Tibial nerve (tissue), 4 donors: ENCODE measurements around the gene CTDSP2. TPM values are rescaled to one million over a fixed set of nuclear protein-coding genes. Genes with fewer than 3 reads are reported as not detected.

ENCODE experiments used
- DNase-seq, 2 donors: peaks; one replicate each; pipeline ENCODE4 v3.0.0-alpha.2; 2019; ENCODE audit warnings: low spot score in 2 of 2
- H3K27ac ChIP-seq, 4 donors: fragments of 200-600 bp; sonication (generic) in 3 of 4; one replicate each; pipeline ENCODE4 v1.5.1; 2017 to 2019; ENCODE audit warnings: mild to moderate bottlenecking in 1 of 4
- H3K27me3 ChIP-seq, 2 donors: fragments of 200-600 bp; sonication (generic) in 1 of 2; one replicate each; pipeline versions ENCODE4 v1.5.1 to v1.6.0; 2017 to 2019
- H3K36me3 ChIP-seq, 3 donors: fragments of 200-600 bp; sonication (generic); one replicate each; pipeline ENCODE4 v1.5.1; 2018 to 2019
- H3K4me1 ChIP-seq, 4 donors: fragments of 200-600 bp; sonication (generic) in 3 of 4; one replicate each; pipeline ENCODE4 v1.5.1; 2017 to 2019
- H3K4me3 ChIP-seq, 4 donors: fragments of 200-600 bp; sonication (generic) in 3 of 4; one replicate each; pipeline ENCODE4 v1.5.1; 2017 to 2019; ENCODE audit warnings: mild to moderate bottlenecking in 1 of 4, moderate library complexity in 1 of 4
- H3K9me3 ChIP-seq, 4 donors: fragments of 200-600 bp; sonication (generic) in 3 of 4; one replicate each; pipeline ENCODE4 v1.5.1; 2017 to 2019
- EP300 ChIP-seq, 2 donors: sonication (generic); formaldehyde crosslinking; IDR thresholded peaks; one replicate each; pipeline ENCODE4 v1.6.1; 2017; ENCODE audit warnings: antibody characterized with exemption in 2 of 2, mild to moderate bottlenecking in 1 of 2
- POLR2A ChIP-seq, 2 donors: fragments of 450-650 bp; IDR thresholded peaks; one replicate each; pipeline ENCODE4 v1.6.1; 2017; ENCODE audit warnings: antibody characterized with exemption in 2 of 2, mild to moderate bottlenecking in 2 of 2, moderate library complexity in 2 of 2
- WGBS, 2 donors: methylation state at CpG; one replicate each; pipeline ENCODE4 v1.1.5; 2018; 5-methylcytosine and 5-hydroxymethylcytosine counted together
- total RNA-seq, 4 donors: library from RNA; depleted of rRNA; stranded (reverse); fragments of >200 nt; gene quantifications; one replicate each; pipeline ENCODE4 v1.1.0, GENCODE V29; 2016
- TF ChIP-seq, protein P1 (sequence below), 5 experiments: fragments of 200-600 bp in 3 of 5; fragments of 450-650 bp in 2 of 5; sonication (generic) in 3 of 5; IDR thresholded peaks; one replicate each; pipeline ENCODE4 v1.5.1; 2016 to 2019; ENCODE audit warnings: antibody characterized with exemption in 5 of 5, mild to moderate bottlenecking in 3 of 5, moderate library complexity in 2 of 5

Gene CTDSP2
- total RNA-seq, 4 donors from 2014 or later = 117 to 141 (median 123) TPM

DNA sequence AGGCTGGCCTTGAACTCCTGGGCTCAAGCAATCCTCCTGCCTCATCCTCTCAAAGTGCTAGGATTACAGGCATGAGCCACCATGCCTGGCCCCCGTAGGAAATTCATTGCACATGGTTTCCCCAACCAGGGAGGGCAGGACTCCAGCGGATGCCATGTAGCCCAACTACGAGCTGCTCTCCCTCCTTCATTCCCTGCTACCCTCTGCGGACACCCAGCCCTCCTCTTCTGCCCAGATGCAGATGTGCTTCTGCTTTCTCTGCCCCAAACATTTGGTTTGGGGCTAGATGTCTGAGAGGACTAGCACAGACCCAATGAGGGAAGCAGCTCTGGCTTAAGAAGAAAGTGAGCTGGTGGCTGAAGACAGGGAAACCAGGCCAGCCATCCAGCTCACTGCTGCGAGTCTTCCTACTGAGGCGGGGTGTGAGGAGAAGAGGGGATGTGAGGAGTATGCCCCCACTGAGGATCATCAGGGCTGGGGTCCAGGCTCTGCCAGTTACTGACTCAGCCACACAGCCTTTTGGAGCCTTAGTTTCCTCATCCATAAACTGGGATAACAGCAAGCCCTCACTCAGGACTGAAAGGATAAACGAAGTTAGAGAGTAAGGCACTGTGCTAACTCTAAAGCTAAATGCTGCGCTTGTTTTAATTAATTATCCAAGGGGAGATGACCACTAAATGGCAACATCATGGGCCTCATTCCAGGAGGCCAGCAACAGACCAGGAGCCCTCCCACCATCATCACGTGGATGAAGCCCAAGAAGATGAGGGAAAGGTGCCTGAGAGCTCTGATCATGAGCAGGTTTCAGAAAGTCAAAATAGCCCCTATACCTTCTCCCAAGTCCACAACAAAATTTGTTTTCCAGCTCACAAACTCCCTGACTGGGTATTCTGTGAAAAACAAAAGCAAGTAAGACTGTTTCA lies 10.9 kb downstream of the CTDSP2 start:
- peaks cover 11 to 100% (median 99%) of the 10 kb centered on the region in 4 donors for H3K4me1 ChIP-seq
- WGBS, 2 donors = 29% methylated on average over 9 of the region's 9 CpGs
- peak overlapping the region in 3 of 4 donors; percentile 48 to 69 (median 67) for H3K27ac ChIP-seq
- H3K36me3 ChIP-seq = peaks cover 0 to 7% (median 0%) of the 10 kb centered on the region in 3 donors
- peak overlapping the region in 2 of 4 donors; percentile 3 to 23 for H3K4me3 ChIP-seq
- TF ChIP-seq EP300 (IDR thresholded peaks at IDR 0.05) (no peak), POLR2A (IDR thresholded peaks at IDR 0.05) (no peak)
- TF ChIP-seq, protein P1, sequence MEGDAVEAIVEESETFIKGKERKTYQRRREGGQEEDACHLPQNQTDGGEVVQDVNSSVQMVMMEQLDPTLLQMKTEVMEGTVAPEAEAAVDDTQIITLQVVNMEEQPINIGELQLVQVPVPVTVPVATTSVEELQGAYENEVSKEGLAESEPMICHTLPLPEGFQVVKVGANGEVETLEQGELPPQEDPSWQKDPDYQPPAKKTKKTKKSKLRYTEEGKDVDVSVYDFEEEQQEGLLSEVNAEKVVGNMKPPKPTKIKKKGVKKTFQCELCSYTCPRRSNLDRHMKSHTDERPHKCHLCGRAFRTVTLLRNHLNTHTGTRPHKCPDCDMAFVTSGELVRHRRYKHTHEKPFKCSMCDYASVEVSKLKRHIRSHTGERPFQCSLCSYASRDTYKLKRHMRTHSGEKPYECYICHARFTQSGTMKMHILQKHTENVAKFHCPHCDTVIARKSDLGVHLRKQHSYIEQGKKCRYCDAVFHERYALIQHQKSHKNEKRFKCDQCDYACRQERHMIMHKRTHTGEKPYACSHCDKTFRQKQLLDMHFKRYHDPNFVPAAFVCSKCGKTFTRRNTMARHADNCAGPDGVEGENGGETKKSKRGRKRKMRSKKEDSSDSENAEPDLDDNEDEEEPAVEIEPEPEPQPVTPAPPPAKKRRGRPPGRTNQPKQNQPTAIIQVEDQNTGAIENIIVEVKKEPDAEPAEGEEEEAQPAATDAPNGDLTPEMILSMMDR (IDR thresholded peaks at IDR 0.05) = no peak
- H3K9me3 ChIP-seq = no peaks in the 10 kb centered on the region
- no peak for DNase-seq
- H3K27me3 ChIP-seq = no peaks in the 10 kb centered on the region

DNA sequence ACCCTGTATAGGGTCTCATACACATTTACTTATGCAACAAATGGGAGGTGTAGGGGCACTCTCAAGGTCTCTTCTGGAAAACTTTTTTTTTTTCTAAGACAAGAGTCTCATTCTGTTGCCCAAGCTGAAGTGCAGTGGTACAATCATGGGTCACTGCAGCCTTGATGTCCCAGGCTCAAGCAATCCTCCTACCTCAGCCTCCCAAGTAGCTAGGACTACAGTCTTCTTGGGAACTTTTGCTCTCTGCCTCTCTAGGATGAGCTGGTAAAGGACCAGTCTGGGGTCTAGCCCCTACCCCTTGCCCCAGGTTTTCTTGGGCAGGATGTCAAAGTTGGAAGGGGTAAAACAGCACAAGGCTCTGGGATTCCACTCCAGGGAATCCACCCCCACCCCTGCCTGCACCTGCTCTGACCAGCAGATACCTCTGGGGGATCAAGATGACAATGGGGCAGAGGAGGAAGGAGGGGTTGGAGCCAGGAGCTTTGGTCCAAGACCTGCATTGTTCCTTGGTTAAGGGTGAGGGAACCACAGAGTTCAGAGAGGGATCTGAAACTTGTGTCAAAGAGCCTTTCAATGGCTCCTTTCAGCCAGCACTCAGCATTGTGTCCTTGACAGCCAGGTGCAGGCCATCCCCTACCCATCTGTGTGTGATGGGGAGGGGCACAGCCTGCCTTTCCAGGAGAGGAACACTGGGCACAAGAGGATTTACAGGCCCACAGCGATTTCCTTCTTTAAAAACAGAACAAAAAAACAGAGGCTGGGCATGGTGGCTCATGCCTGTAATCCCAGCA lies 12.2 kb downstream of the CTDSP2 start:
- TF ChIP-seq, protein P1 (IDR thresholded peaks at IDR 0.05) = no peak
- TF ChIP-seq POLR2A (IDR thresholded peaks at IDR 0.05) = no peak
- TF ChIP-seq EP300 (IDR thresholded peaks at IDR 0.05) = no peak
- no peak overlapping the region for H3K4me3 ChIP-seq
- no peak for DNase-seq
- H3K27me3 ChIP-seq = no peaks in the 10 kb centered on the region
- peaks cover 0 to 10% (median 0%) of the 10 kb centered on the region in 3 donors for H3K36me3 ChIP-seq
- H3K27ac ChIP-seq = peak overlapping the region in 2 of 4 donors; percentile 68 to 74
- no peaks in the 10 kb centered on the region for H3K9me3 ChIP-seq
- H3K4me1 ChIP-seq = peaks cover 11 to 100% (median 99%) of the 10 kb centered on the region in 4 donors
- WGBS, 2 donors = 36% methylated on average over 1 of the region's 1 CpG; no CpG with 5 or more reads in 1 of the 2 donors

DNA sequence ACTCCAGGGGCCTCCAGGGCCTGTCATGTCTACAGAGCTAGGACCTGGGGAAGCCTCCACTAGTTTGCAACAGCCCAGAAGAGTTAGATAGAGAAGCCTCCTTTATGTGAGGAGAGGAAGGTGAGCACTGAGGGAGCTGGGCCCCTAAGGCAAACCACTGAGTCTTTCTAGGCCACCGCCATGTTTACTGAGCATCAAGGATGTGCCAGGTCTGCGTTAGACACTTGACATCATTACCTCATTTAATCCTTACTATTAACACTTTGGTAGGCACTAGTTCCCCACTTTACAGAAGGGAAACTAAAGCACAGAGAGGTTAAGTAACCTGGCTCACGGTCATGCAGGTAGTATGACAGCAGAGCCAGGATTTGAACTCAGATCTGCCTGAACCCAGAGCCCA lies 12.9 kb downstream of the CTDSP2 start:
- TF ChIP-seq EP300 (IDR thresholded peaks at IDR 0.05) = no peak
- TF ChIP-seq, protein P1 (IDR thresholded peaks at IDR 0.05) = no peak
- TF ChIP-seq POLR2A (IDR thresholded peaks at IDR 0.05) = no peak
- H3K9me3 ChIP-seq = no peaks in the 10 kb centered on the region
- peak overlapping the region in 3 of 4 donors; percentile 9 to 74 (median 68) for H3K27ac ChIP-seq
- peaks cover 9 to 100% (median 99%) of the 10 kb centered on the region in 4 donors for H3K4me1 ChIP-seq
- H3K36me3 ChIP-seq = peaks cover 0 to 15% (median 0%) of the 10 kb centered on the region in 3 donors
- no peaks in the 10 kb centered on the region for H3K27me3 ChIP-seq
- WGBS, 2 donors = 56% methylated on average over 3 of the region's 3 CpGs
- no peak for DNase-seq
- H3K4me3 ChIP-seq = peak overlapping the region in 1 of 4 donors; percentile 13

DNA sequence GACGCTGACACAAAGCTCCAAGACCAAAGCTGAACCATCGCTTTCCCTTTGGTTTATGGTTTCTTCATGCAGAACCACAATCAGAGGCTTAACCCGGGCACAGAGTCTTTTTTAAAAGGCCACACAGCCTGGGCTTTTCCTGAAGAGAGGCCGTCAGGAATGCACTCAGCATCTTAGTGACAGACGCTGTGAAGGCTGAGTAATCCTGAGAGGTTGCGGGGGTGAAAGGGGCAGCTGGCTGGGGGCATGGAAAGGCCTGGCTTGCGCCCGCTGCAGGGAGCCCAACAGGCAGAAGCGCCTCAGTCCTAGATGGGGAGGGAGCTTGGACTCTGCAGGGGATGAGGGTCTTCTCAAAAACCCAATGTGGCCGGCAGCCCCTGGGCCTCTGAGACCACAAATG lies 13.6 kb downstream of the CTDSP2 start:
- TF ChIP-seq, protein P1 (IDR thresholded peaks at IDR 0.05) = no peak
- TF ChIP-seq POLR2A (IDR thresholded peaks at IDR 0.05) = no peak
- no peak for TF ChIP-seq EP300 (IDR thresholded peaks at IDR 0.05)
- Histone ChIP-seq H3K36me3 (peaks cover 0 to 16% (median 3%) of the 10 kb centered on the region in 3 donors), H3K4me1 (peaks cover 4 to 98% (median 95%) of the 10 kb centered on the region in 4 donors), H3K9me3 (no peaks in the 10 kb centered on the region), H3K27me3 (no peaks in the 10 kb centered on the region), H3K4me3 (peak overlapping the region in 1 of 4 donors; percentile 13), H3K27ac (peak overlapping the region; percentile 9 to 74 (median 60))
- DNase-seq = no peak
- WGBS, 2 donors = 23 to 26% methylated on average over 10 of the region's 10 CpGs
